OCI-LY7 (cell line): ENCODE results near the gene PRDM10. TPM values are rescaled to one million over a fixed set of nuclear protein-coding genes. Genes with fewer than 3 reads are reported as not detected.

Source experiments
- Bru-seq: library from RNA; stranded (reverse); fragments of 400-500 nt; gene quantifications from one replicate; lab custom pipeline; 2021; lab: Mats Ljungman, UMichigan
- BruChase-seq, 2 experiments: library from RNA; stranded (reverse); fragments of 400-500 nt; gene quantifications; one replicate each; lab custom pipeline; 2021; lab: Mats Ljungman, UMichigan
- BruUV-seq: library from RNA; stranded (reverse); fragments of 400-500 nt; replicated peaks from 2 replicates; lab custom pipeline; 2021; lab: Mats Ljungman, UMichigan
- CTCF ChIA-PET: fragments of 300-600 bp; sonication (Branson Sonifier 250); formaldehyde crosslinking; loops from one replicate; lab custom pipeline; 2022; ENCODE audit warnings: antibody characterized with exemption; ENCODE audit not compliant: unreplicated experiment; lab: Charles Lee
- POLR2A ChIA-PET: fragments of 300-600 bp; sonication (Branson Sonifier 250); formaldehyde crosslinking; loops from one replicate; lab custom pipeline; 2022; ENCODE audit warnings: antibody characterized with exemption; lab: Charles Lee
- DNase-seq: peaks from one replicate; pipeline ENCODE4 v3.0.0-alpha.2; 2015; ENCODE audit warnings: low spot score
- H2AFZ ChIP-seq: fragments of 200-600 bp; sonication (generic), shearing (Covaris generic); 2 replicates; pipeline ENCODE4 v1.6.1; 2014; ENCODE audit warnings: mild to moderate bottlenecking, antibody characterized with exemption, low read length, moderate library complexity
- H3K27ac ChIP-seq: fragments of 200-600 bp; sonication (generic); 2 replicates; pipeline ENCODE4 v1.5.1; 2014; ENCODE audit warnings: mixed run types, low read depth, mild to moderate bottlenecking, moderate library complexity, low read length, inconsistent platforms; ENCODE audit not compliant: poor library complexity, severe bottlenecking
- H3K36me3 ChIP-seq: fragments of 200-600 bp; sonication (generic); 2 replicates; pipeline ENCODE4 v1.6.1; 2014; ENCODE audit warnings: mild to moderate bottlenecking, antibody characterized with exemption, low read length, moderate library complexity, mixed read lengths; ENCODE audit not compliant: insufficient read depth
- H3K4me1 ChIP-seq: fragments of 200-600 bp; sonication (generic); 2 replicates; pipeline ENCODE4 v1.5.1; 2014; ENCODE audit warnings: mild to moderate bottlenecking, low read length; ENCODE audit not compliant: insufficient read depth, poor library complexity, severe bottlenecking
- H3K4me2 ChIP-seq: fragments of 200-600 bp; sonication (generic); 2 replicates; pipeline ENCODE4 v1.6.1; 2014; ENCODE audit warnings: mild to moderate bottlenecking, low read length
- H3K4me3 ChIP-seq: fragments of 200-600 bp; sonication (generic); 2 replicates; pipeline ENCODE4 v1.5.1; 2014; ENCODE audit warnings: mild to moderate bottlenecking, low read depth, low read length; ENCODE audit not compliant: poor library complexity, severe bottlenecking
- H3K79me2 ChIP-seq: fragments of 200-600 bp; sonication (generic); 2 replicates; pipeline ENCODE4 v1.6.1; 2016; ENCODE audit warnings: low read depth, mild to moderate bottlenecking, low read length, moderate library complexity, mixed read lengths; ENCODE audit not compliant: insufficient read depth
- H3K9me2 ChIP-seq: fragments of 200-600 bp; sonication (generic); 2 replicates; pipeline ENCODE4 v1.6.1; 2016; ENCODE audit warnings: mild to moderate bottlenecking, low read length, mixed read lengths; ENCODE audit not compliant: insufficient read depth
- H3K9me3 ChIP-seq: fragments of 200-600 bp; sonication (generic); 2 replicates; pipeline ENCODE4 v1.6.1; 2014; ENCODE audit warnings: mild to moderate bottlenecking, mixed run types, low read length, mixed read lengths
- H4K20me1 ChIP-seq: fragments of 200-600 bp; sonication (generic); 2 replicates; pipeline ENCODE4 v1.6.1; 2014; ENCODE audit warnings: mild to moderate bottlenecking, antibody characterized with exemption, low read length, moderate library complexity, mixed read lengths; ENCODE audit not compliant: insufficient read depth
- EZH2phosphoT487 ChIP-seq: fragments of 200-600 bp; sonication (generic); IDR thresholded peaks from 2 replicates; pipeline ENCODE4 v1.6.1; 2018; ENCODE audit warnings: low read depth, borderline replicate concordance, mild to moderate bottlenecking, mixed run types, antibody characterized with exemption, low read length, moderate library complexity, mixed read lengths
- intact Hi-C: fragments of 100-400 bp; cut with micrococcal nuclease; formaldehyde crosslinking; loops from one replicate; pipeline ENCODE4 v1.10.0; 2022; ENCODE audit not compliant: unreplicated experiment
- long read RNA-seq: library from polyadenylated mRNA; stranded (forward); transcript quantifications from one replicate; pipeline ENCODE4 v2.0.0, GENCODE V29; 2022
- total RNA-seq, 2 experiments: library from RNA; depleted of rRNA in 1 of 2; stranded (reverse); fragments of >200 nt in 1 of 2; shearing (Covaris generic) in 1 of 2; gene quantifications; 2 replicates each; pipeline ENCODE4 v1.2.3, GENCODE V29; 2014 to 2022
- TF ChIP-seq, protein P1 (sequence below): fragments of 200-600 bp; sonication (generic); conservative IDR thresholded peaks from 2 replicates; pipeline ENCODE4 v1.5.1; 2014; ENCODE audit warnings: mild to moderate bottlenecking, antibody characterized with exemption, low read length, moderate library complexity, mixed read lengths

Gene PRDM10
- total RNA-seq (2014; rRNA removed; shearing (Covaris generic)): 28.7 and 29.8 TPM in 2 replicates
- 59.2 and 60.6 TPM in 2 replicates for total RNA-seq (2022)
- percentile 83 among the genes with signal in this experiment for Bru-seq, nascent RNA
- BruChase-seq, experiment 1, labeled RNA remaining after a 6-hour chase: percentile 77 among the genes with signal in this experiment
- percentile 83 among the genes with signal in this experiment for BruChase-seq, experiment 2, labeled RNA remaining after a 2-hour chase
- long read RNA-seq, full-length matches to known transcripts: 1 of 113 reads
- long read RNA-seq, partial matches to known transcripts: 57 of 113 reads
- long read RNA-seq, other reads (novel, unspliced or antisense): 55 of 113 reads

DNA sequence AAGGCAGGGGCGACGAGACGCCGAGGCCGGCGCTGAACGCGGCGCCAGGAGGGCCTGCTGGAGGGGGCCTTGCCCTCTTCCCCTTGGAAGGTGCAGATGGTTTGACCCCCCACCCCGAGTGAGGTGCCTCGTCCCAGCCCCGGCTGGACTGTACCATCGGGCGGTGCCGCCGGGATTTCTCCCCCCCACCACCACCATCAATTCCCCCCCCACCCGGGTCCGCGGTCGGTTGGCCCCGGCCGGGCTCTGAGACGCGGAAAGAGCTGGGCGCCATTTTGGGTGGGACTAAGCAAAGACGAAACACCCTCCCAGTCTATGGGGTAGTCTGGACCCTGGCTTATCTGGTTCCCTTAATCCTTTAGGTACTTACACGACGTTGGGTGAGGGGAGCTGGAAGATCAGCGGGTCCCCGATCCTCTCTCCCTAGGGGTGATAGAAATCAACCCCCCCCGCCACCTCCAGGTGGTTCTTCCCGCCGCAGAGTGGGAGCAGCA, at the start of gene PRDM10:
PRDM10 (minus strand) TSS at position 484 of the 494 bp plus-strand sequence. CDS start 41,871 bp downstream, outside the sequence.
- H2AFZ ChIP-seq: peak within 1 kb of the TSS; percentile 75
- H3K4me3 ChIP-seq: peak within 1 kb of the TSS; percentile 91
- H3K27ac ChIP-seq: peak within 1 kb of the TSS; percentile 89
- H3K79me2 ChIP-seq: peaks cover 23% of the 10 kb centered on the region
- H3K9me3 ChIP-seq: no peaks in the 10 kb centered on the region
- ChIA-PET CTCF (interaction anchor here (0.6 to 1.3 kb wide), 6 partner anchors 11 to 128 kb away, joined by 3 to 11 read pairs (median 6); no protein-coding TSS in a partner anchor), POLR2A (interaction anchor here (0.6 to 6.5 kb wide), 33 partner anchors 9 to 389 kb away, joined by 3 to 89 read pairs (median 5); partner anchors contain the start of gene APLP2)
- DNase-seq: peak; percentile 98
- H4K20me1 ChIP-seq: no peaks in the 10 kb centered on the region
- H3K9me2 ChIP-seq: no peaks in the 10 kb centered on the region
- H3K36me3 ChIP-seq: peaks cover 4% of the 10 kb centered on the region
- no peak for TF ChIP-seq EZH2phosphoT487
- TF ChIP-seq, protein P1, sequence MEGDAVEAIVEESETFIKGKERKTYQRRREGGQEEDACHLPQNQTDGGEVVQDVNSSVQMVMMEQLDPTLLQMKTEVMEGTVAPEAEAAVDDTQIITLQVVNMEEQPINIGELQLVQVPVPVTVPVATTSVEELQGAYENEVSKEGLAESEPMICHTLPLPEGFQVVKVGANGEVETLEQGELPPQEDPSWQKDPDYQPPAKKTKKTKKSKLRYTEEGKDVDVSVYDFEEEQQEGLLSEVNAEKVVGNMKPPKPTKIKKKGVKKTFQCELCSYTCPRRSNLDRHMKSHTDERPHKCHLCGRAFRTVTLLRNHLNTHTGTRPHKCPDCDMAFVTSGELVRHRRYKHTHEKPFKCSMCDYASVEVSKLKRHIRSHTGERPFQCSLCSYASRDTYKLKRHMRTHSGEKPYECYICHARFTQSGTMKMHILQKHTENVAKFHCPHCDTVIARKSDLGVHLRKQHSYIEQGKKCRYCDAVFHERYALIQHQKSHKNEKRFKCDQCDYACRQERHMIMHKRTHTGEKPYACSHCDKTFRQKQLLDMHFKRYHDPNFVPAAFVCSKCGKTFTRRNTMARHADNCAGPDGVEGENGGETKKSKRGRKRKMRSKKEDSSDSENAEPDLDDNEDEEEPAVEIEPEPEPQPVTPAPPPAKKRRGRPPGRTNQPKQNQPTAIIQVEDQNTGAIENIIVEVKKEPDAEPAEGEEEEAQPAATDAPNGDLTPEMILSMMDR: no peak
- intact Hi-C loops: loop anchor here (2.0 to 10.0 kb wide), 3 partner anchors 30 to 312 kb away; partner anchors contain the start of gene ZBTB44
- H3K4me1 ChIP-seq: peaks cover 67% of the 10 kb centered on the region
- no TSS peak for BruUV-seq
- peak within 1 kb of the TSS; percentile 98 for H3K4me2 ChIP-seq

DNA sequence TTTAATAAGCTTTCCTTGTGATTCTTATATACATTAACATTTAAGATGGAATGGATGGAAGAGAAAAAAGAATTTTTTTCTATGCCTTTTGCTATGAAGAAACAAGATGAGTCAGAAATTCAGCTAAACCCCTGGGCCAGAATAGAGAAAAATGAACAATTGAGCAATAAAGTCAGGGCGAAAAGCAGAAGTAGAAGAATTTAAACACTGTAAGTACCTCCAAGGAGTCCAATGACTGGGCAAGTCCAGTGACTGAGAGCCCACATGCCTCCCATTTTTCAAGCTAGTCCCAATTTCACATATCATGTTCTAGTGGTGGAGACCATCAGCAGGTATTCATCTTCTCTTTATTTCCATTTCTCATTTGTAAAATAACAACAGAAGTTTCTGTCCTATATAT, 48.4 kb upstream of the PRDM10 start:
- no TSS peak for BruUV-seq
- ChIA-PET CTCF (interaction anchor here (1.0 kb wide), 1 partner anchor 9 kb away, joined by 3 read pairs; no protein-coding TSS in a partner anchor), POLR2A (interaction anchor here (0.9 to 1.6 kb wide), 5 partner anchors 9 to 20 kb away, joined by 3 to 8 read pairs (median 3); no protein-coding TSS in a partner anchor)
- DNase-seq: no peak
- no peaks in the 10 kb centered on the region for H4K20me1 ChIP-seq
- peaks cover 10% of the 10 kb centered on the region; the same call in 1 of the 2 replicates for H3K9me3 ChIP-seq
- no peaks in the 10 kb centered on the region for H3K79me2 ChIP-seq
- no peak overlapping the region for H3K4me3 ChIP-seq
- TF ChIP-seq EZH2phosphoT487: no peak
- TF ChIP-seq, protein P1: no peak
- no peaks in the 10 kb centered on the region for H3K4me1 ChIP-seq
- no peaks in the 10 kb centered on the region for H3K36me3 ChIP-seq
- no peak overlapping the region for H2AFZ ChIP-seq
- no peak overlapping the region for H3K4me2 ChIP-seq
- H3K9me2 ChIP-seq: no peaks in the 10 kb centered on the region
- no peak overlapping the region for H3K27ac ChIP-seq
- intact Hi-C loops: no loop called here
